ENCODE data around the gene RGPD8.

The RGPD8 gene

GRCh38 chr2:112322919-112323318 is 110.5 kb downstream of the RGPD8 start:
- DNase-seq, result no peak

DNA sequence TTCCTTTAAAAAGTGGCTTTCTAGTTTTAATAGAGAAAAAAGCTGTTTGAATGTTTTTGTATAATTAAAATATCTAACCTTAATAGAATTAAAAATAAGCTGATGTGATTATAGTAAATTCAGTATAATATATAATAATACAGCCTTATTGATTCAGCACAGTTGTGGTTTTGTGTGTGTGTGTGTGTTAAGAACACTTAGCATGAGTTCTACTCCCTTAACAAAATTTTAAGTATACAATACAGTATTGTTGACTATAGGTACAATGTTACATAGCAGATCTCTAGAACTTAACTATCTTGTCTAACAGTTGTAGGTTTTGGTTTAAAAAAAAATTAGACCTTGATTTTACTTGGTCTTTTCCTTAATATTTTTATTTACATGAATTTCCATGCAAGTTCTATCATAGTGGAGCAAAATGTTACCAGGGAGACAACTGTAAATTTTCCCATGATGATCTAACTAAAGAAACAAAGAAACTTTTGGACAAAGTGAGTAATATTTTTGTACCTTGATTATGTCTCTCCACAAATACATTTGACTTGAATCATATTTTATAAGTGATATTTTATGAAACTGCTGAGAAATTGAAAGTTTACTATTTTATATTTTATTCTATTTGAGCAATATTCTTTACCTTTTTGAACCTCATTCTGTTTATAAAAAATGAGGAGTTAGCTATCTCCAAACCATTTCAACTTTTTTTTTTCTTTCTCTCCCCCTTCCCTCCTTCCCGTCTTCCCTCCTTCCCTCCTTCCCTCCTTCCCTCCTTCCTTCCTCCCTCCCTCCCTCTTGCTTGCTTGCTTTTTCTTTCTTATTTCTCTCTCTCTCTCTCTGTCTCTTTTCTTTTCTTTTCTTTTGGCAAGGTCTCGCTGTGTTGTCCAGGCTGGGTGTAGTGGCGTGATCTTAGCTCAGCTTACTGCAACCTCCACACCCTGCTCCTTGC is 111.8 kb downstream of the RGPD8 start:
- DNase-seq, result no peak
